Stimulated activated CD4-positive, alpha-beta T cell treated with anti-CD3 and anti-CD28 coated beads, TNF-alpha, amount 100 ng/mL, for 48 hours (primary cell): ENCODE results near the gene STT3A.

Source experiments
- DNase-seq, 3 donors: peaks; one replicate each; pipeline ENCODE4 v3.0.0-alpha.2; 2020; ENCODE audit warnings: low read depth in 3 of 3

STT3A gene

DNA sequence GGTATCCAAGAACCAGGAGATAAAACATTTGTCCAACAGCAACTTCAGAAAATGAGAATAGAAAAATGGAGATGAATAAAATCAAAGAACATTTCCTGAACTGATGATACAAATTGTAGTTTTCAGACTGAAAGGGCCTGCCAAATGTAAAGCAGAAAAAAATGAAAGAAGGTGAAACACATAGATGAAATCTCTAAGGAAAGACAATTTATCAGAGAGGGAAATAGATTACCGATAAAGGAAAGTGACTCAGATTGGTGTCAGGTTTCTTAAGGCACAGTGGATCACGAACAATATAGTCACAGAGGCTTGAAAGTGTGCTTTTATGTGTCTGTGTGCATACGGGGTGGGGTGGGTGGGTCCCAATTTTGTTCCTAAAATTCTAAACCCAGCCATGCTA lies 4.1 kb upstream of the STT3A start:
- DNase-seq = no peak

DNA sequence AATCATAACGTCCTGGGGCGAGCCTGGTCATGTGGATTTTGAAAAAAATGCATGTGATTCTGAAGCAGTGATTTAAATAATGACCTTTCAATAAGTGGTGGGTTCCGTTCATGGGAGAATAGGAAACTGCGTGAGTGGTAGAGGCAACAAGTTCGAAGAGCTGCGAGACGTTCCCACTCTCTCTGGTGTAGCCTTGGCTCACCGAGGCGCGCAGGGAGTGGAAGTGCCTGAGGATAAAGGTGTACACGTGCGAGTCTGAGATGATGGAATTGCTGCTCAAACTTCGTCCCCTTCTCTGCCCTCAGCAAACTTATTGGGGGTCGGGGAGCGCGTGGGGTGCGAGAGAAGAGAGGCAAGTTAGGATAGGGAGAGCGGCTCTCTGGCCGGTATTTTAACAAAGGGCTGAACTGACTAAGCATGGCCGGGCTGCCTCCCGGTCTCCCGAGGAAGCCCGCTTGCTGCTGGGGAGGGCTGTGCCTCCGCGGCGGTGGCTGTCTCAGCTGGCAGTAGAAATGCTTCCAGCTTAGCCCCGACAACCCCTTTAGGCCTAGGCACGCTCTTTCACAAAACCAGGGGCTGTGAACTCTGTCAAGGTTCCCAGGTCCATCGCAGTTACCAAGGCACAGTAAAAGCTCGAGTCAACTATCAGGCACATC lies 875 bp upstream of the STT3A start:
- no peak for DNase-seq

DNA sequence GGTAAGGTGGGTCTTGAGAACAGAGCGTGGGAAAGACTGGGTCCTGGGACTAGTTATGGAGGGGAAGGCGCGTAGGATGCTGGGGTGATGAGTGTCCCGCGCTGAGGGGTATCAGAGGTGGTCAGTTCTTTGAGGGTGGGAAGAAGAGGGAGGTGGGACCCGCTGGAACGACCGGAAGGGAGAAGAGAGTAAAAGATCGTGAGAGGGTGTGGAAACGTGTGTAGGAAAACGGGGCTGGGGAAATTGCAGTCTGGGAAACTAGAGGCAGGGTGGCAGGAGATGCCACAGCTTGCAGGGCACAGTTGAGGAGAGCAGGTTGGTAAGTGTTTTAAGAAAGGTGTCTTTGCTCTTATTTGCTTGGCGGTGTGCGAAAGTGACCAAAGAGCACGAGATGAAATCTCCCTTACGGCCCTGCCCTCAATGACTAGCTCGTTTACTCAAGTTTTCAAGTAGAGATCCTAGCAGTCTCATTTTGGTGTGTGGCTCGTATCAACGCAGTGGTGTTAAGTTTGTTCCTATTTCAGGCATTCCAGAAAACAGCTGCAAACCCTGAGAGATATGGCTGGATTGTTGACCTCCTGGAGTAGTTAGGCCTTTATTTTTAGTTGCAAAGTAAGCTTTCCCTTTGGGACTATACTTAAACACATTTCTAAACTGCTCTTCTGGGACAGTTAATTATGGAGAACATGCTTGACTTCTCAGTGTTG lies 615 bp downstream of the STT3A start:
- no peak for DNase-seq

DNA sequence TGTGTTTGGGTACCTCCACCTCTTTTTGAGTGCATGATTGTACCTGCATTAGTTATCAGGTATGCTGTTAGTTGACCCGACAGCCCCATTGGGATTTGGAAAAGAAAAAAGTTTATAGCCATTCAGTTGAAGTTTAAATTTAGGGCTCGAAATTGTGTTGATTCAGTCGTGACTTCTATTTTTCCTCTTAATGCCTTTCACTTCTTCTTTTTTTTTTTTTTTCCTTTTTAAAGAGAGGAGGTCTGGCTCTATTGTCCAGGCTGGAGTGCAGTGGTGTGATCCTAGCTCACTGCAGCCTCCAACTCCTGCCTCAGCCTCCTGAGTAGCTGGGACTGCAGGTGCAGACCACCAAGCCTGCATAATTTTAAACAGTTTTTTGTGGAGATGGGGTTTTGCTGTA lies 2.3 kb downstream of the STT3A start:
- DNase-seq = no peak

DNA sequence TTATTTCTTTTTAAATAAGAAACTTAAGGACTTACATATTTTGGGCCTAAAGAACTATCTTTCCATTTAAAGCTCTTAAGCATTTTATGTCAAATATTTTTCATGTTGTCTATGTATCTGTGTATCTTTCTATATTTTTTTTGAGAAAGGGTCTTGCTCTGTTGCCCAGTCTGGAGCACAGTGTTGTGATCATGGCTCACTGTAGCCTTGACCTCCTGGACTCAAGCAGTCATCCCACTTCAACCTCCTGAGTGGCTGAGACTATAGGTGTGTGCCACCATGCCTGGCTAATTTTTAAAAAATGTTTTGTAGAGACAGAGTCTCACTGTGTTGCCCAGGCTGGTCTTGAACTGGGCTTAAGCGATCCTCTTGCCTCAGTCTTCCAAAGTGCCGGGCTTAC lies 8.0 kb downstream of the STT3A start:
- DNase-seq = no peak

DNA sequence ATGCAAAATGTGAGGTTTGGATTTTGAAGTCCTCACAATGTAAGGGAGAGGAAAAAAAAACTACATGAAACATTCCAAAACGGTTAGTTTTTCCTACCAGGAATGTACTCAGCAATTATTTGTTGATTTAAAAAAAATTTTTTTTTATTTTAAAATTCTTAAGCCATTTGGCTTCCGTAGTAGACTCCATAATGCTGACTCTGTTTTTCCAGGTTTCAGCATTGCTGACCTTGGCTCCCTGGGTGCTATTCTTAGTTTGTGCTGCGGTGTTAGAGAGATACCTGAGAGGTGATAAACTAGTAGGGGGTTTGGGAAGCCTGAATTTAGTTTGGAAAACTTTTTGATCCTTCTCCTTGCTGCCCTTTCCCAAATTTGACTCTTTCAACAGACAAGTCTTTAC lies 10.6 kb downstream of the STT3A start:
- DNase-seq = no peak

DNA sequence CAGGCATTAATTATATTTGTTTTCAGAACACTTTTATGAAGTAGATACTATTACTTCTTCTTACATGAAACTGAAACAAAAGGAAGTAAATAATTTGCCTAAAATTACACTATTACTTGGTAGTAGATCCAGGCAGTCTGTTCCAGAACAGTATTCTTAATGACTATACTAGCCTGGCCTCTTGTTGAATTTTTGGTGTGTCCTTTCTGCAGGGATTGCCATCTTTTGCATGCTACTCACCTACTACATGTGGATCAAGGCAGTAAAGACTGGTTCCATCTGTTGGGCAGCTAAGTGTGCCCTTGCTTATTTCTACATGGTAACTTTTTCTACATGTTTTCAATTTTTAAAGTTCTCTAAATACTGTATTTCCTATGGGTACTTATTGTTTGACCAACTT lies 12.8 kb downstream of the STT3A start:
- DNase-seq = no peak

DNA sequence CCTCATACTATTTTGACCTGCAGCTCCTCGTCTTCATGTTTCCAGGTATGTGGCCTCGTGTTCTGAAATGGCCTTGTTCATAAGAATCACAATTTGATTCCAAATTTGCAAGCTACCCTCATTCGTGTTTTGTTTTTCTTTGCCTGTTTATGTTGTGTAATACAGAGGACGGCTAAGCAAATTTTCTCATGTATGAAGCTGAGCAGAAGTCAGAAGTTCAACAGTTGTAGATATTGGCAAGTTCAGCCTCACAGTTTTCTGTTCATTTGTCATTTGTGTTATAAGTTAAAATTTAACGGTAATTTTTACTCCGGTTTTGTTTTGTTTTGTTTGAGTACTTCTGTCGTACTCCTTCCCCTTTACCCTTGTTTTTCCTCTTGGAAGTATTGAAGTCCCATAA lies 16.9 kb downstream of the STT3A start:
- DNase-seq = no peak

DNA sequence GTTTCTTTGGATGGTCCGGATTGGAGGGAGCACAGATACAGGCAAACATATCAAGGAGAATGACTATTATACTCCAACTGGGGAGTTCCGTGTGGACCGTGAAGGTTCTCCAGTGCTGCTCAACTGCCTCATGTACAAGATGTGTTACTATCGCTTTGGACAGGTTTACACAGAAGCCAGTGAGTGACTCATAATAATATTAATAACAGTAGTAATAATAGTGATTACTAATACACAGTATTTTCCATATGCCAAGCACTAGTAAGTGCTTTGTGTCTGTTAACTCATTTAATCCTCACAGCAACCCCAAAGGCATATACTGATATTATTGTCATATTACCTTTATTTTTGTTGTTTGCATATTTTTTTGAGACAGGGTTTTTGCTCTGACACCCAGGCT lies 25.7 kb downstream of the STT3A start:
- no peak for DNase-seq

DNA sequence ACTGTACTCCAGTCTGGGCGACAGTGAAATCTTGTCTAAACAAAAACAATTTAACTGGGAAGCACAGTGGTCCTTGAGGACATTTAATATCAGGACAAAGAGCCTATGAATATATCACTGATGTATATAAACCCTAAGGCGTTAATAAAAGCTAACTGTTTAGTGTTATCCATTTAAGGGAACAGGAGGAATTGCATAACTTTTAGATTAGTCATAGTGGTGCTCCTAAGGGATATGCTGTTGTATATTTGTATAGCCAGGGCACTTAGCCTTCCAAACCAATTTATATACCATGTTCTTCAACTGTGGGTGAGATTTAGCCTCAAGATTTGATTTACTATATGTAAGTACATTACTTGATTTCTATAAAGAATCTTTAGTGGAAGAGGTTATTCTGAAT lies 29.3 kb downstream of the STT3A start:
- DNase-seq = no peak

DNA sequence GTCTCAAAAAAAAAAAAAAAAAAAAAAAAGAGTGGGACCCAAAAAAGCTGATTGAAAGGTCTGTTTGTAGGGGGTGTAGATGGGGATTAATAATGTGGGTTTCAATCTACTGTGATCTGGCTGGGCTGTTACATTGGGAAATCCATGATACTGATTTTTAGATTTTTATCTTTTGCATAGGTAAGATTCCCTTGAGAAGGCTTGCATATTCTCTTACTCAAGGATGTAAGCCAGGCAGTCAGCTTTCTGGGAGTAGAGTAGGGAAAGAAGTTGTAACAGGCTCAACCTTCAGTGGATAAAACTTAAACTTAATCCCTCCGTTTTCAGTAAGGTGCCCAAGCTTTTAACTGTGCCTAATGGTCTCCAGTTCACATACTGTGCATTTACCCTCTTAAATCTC lies 30.4 kb downstream of the STT3A start:
- no peak for DNase-seq

DNA sequence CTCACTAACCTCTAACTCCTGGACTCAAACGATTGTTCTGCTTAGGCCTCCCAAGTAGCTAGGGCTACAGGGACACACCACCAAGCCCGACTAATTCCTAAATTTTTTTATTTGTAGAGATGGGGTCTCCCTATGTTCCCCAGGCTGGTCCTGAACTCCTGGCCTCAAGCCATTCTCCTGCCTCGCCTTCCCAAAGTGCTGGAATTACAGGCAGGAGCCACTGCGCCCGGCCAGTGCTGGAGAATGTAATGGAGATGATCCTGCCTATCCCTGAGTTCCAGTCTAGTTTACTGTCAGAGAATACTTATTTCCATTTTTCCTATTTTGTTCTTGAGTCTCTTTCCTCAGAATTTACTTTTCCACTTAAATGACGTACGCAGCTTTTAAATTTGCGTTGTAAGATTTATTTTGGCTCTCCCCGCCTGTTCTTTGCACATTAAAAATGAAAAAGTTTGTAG lies 32.1 kb downstream of the STT3A start, which contains the start of gene CHEK1:
CHEK1 (plus strand) TSS at position 408 of the 458 bp plus-strand sequence. CDS start 1,606 bp downstream, outside the sequence.
- no peak for DNase-seq

DNA sequence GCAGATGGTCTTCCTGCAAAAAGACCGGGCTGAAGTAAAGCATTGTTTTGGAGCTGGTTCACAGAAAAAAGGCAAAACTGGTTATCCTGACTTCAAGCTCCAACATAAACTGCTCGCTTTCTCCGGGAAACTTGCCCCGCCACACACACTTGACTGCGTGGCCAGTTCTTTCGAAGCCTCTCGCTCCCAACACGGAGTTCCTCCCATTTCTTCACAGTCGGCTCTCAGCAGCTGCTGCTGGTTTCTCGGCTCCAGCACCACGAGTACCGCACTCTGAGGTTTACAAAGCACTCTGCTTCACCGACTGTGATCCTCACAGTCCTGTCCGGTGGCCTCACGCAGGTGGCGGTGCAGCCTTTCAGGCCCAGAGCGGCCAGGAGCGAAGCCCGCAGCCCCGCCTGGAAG lies 32.6 kb downstream of the STT3A start:
- no peak for DNase-seq

DNA sequence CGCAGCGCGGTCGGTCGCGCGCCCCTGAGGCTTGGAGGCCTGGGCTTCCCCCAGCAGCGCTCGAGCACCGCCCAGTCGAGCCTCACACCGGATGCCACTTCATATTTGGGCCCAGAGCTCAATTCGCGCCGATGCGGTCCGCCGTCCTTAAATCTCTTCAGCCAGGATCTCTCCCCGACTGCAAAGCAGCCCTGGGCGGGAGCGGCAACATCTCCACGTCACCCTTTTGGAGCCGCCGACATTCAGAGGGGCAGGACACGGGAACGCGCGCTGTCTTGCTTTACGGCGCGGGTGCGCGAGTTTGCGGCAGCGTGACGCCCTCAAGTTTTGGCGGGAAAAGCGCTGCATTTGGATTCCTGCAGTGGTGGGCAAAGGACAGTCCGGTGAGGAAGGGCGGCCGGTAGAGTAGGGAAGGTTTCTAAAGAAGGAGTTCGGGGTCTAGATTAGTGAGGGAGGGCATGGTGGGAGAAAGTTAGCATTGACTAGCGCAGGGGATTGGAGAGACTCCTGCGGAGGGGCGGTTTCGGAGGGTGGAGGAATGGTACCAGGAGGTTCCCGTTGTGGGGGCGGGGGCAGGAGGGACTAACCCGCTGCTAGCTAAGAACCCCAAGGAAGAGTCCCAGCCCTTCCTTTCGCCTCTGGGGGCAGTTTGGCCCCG lies 33.1 kb downstream of the STT3A start:
- DNase-seq = peak; percentile 75 to 81 (median 80)

DNA sequence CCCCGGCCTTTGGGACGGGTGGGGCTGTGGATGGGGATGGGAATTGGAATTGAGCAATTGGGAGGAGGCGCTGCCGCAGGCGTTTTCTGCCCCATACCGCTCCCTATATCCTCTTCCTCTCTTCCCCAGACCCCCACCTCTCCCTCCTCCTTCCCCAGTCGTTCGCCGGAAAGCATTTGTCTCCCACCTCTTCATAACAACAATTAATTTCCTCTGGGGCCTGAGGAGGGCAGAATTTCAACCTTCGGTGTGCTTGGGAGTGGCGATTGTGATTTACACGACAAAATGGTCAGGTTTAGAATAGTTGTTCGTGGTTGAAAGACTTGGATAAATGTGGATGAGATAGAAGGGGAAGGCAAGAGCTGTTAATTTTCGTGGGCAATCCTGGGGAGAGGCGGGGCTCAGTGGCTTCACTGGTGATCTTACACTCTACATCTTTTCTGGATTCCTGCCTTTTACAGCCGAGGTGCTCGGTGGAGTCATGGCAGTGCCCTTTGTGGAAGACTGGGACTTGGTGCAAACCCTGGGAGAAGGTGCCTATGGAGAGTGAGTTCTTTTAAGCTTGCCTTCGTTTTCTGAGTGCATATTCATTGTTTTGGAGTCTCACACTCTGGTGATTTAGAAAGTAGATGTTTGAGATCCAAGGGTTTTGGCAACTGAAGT lies 33.8 kb downstream of the STT3A start:
- DNase-seq = peak in 1 of 3 donors; percentile 21

DNA sequence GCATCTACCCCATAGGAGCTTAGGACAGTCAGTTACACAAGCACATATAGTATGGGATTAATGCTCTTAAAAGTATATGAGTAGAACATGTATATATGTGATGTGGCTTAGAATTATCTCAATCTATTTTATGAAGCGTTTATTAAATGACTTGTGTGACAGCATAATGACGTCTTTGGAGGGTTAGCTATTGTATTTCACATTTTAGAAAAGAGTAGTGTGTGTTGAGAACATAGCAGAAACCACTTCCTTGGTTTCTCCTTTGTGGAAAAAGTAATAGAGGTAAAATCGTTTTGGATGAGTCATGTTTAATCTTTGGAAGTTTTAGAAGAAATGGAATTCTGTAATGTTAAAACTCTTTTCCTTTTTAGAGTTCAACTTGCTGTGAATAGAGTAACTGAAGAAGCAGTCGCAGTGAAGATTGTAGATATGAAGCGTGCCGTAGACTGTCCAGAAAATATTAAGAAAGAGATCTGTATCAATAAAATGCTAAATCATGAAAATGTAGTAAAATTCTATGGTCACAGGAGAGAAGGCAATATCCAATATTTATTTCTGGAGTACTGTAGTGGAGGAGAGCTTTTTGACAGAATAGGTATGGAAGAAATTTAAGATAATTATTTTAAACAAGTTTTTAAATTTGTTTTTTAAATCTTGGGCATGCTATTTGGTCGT lies 34.7 kb downstream of the STT3A start:
- no peak for DNase-seq

DNA sequence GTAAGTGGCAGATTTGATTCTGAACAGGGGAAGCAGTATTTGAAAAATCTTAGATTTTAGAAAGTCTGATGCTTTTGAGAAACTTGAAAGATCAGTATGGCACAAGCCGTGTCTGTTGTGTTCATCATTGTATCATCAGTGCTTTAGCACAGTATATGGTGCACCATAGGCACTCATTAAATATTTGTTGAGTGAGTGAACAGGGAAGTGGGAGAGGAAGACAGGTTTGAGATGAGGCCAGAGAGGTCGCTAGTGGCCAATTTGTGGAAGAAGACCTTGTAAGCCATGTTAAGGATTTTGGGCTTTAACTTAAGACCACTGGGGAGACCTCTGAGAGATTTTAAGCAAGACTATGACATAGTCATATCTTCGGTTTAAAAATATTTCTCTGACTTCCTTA lies 45.2 kb downstream of the STT3A start:
- no peak for DNase-seq

DNA sequence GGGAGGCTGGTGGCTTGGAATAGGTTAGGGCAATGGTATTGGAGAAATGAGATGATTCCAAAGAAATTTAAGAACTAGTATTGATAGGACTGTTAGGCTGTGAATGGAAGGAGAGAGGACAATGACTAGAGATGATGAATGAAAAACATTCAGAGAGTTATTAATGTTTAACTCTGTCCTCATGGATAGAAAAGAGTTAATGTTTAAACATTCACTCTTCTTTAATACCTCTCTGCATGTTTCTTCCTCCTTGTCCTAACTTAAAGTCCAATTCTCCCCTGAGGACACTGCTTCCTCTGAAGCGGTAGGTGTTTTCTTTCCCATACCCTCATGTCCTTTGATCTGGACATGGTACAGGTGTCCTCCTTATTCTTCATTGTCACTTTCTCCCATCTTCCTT lies 45.7 kb downstream of the STT3A start:
- DNase-seq = no peak

DNA sequence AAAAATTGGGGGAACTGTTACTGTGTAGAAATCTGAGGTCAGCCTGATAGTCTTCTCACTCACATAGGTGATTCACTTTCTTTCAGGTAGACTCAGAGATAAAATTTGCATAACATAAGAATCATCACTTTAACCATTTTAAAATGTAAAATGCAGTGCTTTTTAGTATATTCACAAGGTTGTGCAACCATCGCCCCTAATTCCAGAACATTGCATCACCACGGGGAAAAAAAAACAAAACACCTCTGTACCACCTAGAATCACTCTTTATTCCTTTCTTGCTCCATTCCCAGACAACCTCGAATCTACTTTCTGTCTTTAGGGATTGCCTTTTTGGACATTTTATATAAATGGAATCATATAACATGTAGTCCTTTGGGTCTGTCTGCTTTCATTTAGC lies 53.2 kb downstream of the STT3A start:
- DNase-seq = no peak

DNA sequence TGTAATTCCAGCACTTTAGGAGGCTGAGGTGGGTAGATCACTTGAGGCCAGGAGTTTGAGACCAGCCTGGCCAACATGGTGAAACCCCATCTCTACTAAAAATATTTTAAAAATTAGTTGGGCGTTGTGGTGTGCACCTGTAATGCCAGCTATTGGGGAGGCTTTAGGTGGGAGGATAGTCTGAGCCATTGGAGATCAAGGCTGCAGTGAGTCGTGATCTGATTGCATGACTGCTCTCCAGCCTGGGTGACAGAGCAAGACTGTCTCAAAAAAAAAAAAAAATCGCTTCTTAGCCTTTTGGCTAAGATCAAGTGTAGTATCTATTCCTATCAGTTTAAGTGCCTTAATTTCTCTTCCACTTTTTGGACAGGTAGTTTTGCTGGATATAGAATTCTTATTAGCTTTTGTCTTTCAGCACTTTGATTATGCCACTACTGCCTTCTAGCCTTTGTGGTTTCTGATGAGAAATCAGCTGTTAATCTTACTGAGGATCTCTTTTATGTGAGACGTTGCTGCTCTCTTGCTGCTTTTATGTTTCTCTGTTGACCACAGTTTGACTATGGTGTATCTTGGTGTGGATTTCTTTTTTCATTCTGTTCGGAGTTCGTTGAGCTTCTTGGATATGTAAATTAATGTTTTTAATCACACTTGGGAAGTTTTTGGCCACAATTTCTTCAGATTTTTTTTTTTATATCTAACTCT lies 57.0 kb downstream of the STT3A start:
- no peak for DNase-seq

DNA sequence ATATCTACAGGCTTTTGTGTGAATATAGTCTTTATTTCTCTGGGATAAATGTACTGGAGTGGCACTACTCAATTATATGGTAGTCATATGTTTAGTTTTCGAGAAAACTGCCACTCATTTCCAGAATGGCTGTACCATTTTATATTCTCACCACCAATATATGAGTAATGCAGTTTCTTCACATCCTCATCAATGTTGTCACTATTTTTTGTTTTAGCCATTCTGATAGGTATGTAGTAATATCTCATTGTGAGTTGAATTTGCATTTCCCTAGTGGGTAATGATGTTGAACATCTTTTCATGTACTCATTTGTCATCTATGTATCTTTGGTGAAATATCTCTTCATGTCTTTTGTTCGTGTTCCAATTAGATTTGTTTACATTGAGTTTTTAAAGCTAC lies 70.0 kb downstream of the STT3A start:
- no peak for DNase-seq
